Liver (tissue), 9 donors: ENCODE results near the gene ZBTB7A. TPM values are rescaled to one million over a fixed set of nuclear protein-coding genes. Genes with fewer than 3 reads are reported as not detected.
A peak's percentile ranks its signal among the peaks of the same experiment; 100 is the strongest.

ENCODE experiments used
- DNase-seq: peaks from one replicate; pipeline ENCODE4 v3.0.0-alpha.2; 2017; ENCODE audit warnings: low spot score
- H3K27ac ChIP-seq, 2 donors: one replicate each; pipeline ENCODE4 v1.7.0; 2013; ENCODE audit warnings: inconsistent platforms in 2 of 2, low read length in 2 of 2, control low read depth in 1 of 2, low read depth in 1 of 2, mild to moderate bottlenecking in 1 of 2
- H3K27me3 ChIP-seq, 4 donors: one replicate each; pipeline versions ENCODE4 v1.6.1 to v1.7.0; 2013; ENCODE audit warnings: low read length in 3 of 4, inconsistent platforms in 1 of 4, mild to moderate bottlenecking in 1 of 4, moderate library complexity in 1 of 4; ENCODE audit not compliant: control insufficient read depth in 4 of 4, insufficient read depth in 4 of 4
- H3K36me3 ChIP-seq, 4 donors: one replicate each; pipeline versions ENCODE4 v1.6.1 to v1.7.0; 2013; ENCODE audit warnings: low read length in 3 of 4, mild to moderate bottlenecking in 3 of 4, low read depth in 1 of 4, moderate library complexity in 1 of 4; ENCODE audit not compliant: control insufficient read depth in 4 of 4, insufficient read depth in 3 of 4
- H3K4me1 ChIP-seq, 4 donors: one replicate each; pipeline versions ENCODE4 v1.6.1 to v1.7.0; 2013; ENCODE audit warnings: low read length in 3 of 4, mild to moderate bottlenecking in 3 of 4, moderate library complexity in 1 of 4; ENCODE audit not compliant: control insufficient read depth in 4 of 4, insufficient read depth in 4 of 4
- H3K4me3 ChIP-seq, 3 donors: one replicate each; pipeline versions ENCODE4 v1.6.1 to v1.7.0; 2013; ENCODE audit warnings: low read length in 3 of 3, control low read depth in 1 of 3, low read depth in 1 of 3, mild to moderate bottlenecking in 1 of 3
- H3K9ac ChIP-seq, 2 donors: one replicate each; pipeline ENCODE4 v1.7.0; 2013; ENCODE audit warnings: low read length in 2 of 2, mild to moderate bottlenecking in 2 of 2, moderate library complexity in 2 of 2, control low read depth in 1 of 2, low read depth in 1 of 2
- H3K9me3 ChIP-seq, 4 donors: one replicate each; pipeline versions ENCODE4 v1.6.1 to v1.7.0; 2013; ENCODE audit warnings: low read length in 3 of 4; ENCODE audit not compliant: control insufficient read depth in 4 of 4
- EGR1 ChIP-seq, 2 donors: IDR thresholded peaks; 2 replicates each; pipeline ENCODE4 v1.6.1; 2016 to 2018; ENCODE audit warnings: antibody characterized with exemption in 2 of 2, low read depth in 2 of 2
- FOXA1 ChIP-seq: IDR thresholded peaks from 2 replicates; pipeline ENCODE4 v1.6.1; 2016; ENCODE audit warnings: antibody characterized with exemption
- FOXA2 ChIP-seq: IDR thresholded peaks from 2 replicates; pipeline ENCODE4 v1.6.1; 2016; ENCODE audit warnings: antibody characterized with exemption
- GABPA ChIP-seq, 2 donors: IDR thresholded peaks in 1 of 2; conservative IDR thresholded peaks in 1 of 2; 2 replicates each; pipeline ENCODE4 v1.6.1; 2016; ENCODE audit warnings: antibody characterized with exemption in 2 of 2, mild to moderate bottlenecking in 1 of 2, moderate library complexity in 1 of 2
- HNF4A ChIP-seq, 2 donors: conservative IDR thresholded peaks; 2 replicates each; pipeline ENCODE4 v1.6.1; 2016; ENCODE audit warnings: antibody characterized with exemption in 2 of 2, mild to moderate bottlenecking in 2 of 2
- HNF4G ChIP-seq: IDR thresholded peaks from 2 replicates; pipeline ENCODE4 v1.6.1; 2016; ENCODE audit warnings: antibody characterized with exemption
- JUND ChIP-seq, 2 donors: IDR thresholded peaks; 2 replicates each; pipeline ENCODE4 v1.6.1; 2016; ENCODE audit warnings: antibody characterized with exemption in 2 of 2
- NR2F2 ChIP-seq: IDR thresholded peaks from 2 replicates; pipeline ENCODE4 v1.6.1; 2016; ENCODE audit warnings: antibody characterized with exemption
- RAD21 ChIP-seq, 2 donors: IDR thresholded peaks; 2 replicates each; pipeline ENCODE4 v1.6.1; 2016; ENCODE audit warnings: antibody characterized with exemption in 2 of 2, mild to moderate bottlenecking in 2 of 2
- RXRA ChIP-seq, 2 donors: IDR thresholded peaks; 2 replicates each; pipeline ENCODE4 v1.6.1; 2017 to 2018; ENCODE audit warnings: antibody characterized with exemption in 2 of 2, mild to moderate bottlenecking in 1 of 2
- SP1 ChIP-seq: IDR thresholded peaks from 2 replicates; pipeline ENCODE4 v1.6.1; 2018; ENCODE audit warnings: antibody characterized with exemption, mild to moderate bottlenecking
- TAF1 ChIP-seq: conservative IDR thresholded peaks from 2 replicates; pipeline ENCODE4 v1.6.1; 2016; ENCODE audit warnings: antibody characterized with exemption, mild to moderate bottlenecking
- YY1 ChIP-seq: IDR thresholded peaks from 2 replicates; pipeline ENCODE4 v1.6.1; 2016; ENCODE audit warnings: antibody characterized with exemption, mild to moderate bottlenecking
- WGBS: extraction: QIAGEN DNeasy Blood & Tissue Kit; methylation state at CpG from one replicate; pipeline ENCODE4 v1.1.7; 2013; 5-methylcytosine and 5-hydroxymethylcytosine counted together
- polyA plus RNA-seq, 2 donors: library from polyadenylated mRNA; stranded (reverse) in 1 of 2; unstranded in 1 of 2; fragments of 200-250 nt in 1 of 2; fragments of >200 nt in 1 of 2; fragmentation: Nextera tagmentation in 1 of 2; extraction: Ambion mirVana in 1 of 2; gene quantifications; one replicate each; pipeline versions ENCODE4 v1.2.1 to v1.2.3, GENCODE V29; 2013 to 2015
- total RNA-seq, 2 donors: library from RNA; depleted of rRNA; stranded (reverse); fragments of >200 nt; gene quantifications; one replicate each; pipeline ENCODE4 v1.2.3, GENCODE V29; 2014
- TF ChIP-seq, protein P1 (sequence below): IDR thresholded peaks from 2 replicates; pipeline ENCODE4 v1.6.1; 2016; ENCODE audit warnings: antibody characterized with exemption
- TF ChIP-seq, protein P2 (sequence below): IDR thresholded peaks from 2 replicates; pipeline ENCODE4 v1.6.1; 2016; ENCODE audit warnings: antibody characterized with exemption, mild to moderate bottlenecking
- TF ChIP-seq, protein P3 (sequence below): IDR thresholded peaks from 2 replicates; pipeline ENCODE4 v1.6.1; 2016; ENCODE audit warnings: antibody characterized with exemption
- TF ChIP-seq, protein P4 (sequence below): fragments of 150-350 bp; IDR thresholded peaks from 2 replicates; pipeline ENCODE4 v1.5.1; 2017; ENCODE audit warnings: improper control_type of control experiment, low read depth, low read length; ENCODE audit not compliant: missing input control
- TF ChIP-seq, protein P5 (sequence below): IDR thresholded peaks from 2 replicates; pipeline ENCODE4 v1.6.1; 2016; ENCODE audit warnings: antibody characterized with exemption
- donor health status: healthy.
- donor health status: healthy.
- donor health status: healthy.
- donor health status: healthy.
- donor health status: healthy.

The ZBTB7A gene
- total and polyA plus RNA-seq, 4 donors, result 2.9 to 28.9 (median 17.6) TPM

DNA sequence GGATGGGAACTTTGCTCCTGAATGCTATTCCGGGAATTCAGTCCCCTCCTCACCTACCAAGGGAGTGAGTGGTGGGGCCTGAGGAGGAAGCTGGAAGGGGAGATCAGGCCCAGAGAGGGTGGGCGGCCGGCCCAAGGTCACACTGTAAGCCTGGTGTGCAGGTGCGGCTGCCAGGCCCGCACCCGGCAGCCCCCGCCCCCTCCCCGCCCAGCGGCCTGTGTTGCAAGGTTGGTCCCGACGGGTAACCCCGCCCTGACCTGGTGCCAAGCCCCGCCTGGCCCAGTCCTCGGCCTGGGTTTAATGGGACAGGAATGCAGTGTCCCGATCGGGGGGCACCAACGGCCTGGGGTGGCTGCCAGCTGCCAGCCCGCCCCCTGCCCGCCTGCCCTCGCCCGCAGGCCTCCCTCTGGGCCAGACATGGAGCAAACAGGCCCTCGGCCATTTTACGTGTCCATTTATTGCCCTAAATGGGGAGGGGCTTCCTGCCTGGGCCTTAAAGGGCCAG, 5.5 kb downstream of the ZBTB7A start:
- Histone ChIP-seq H3K27me3 (no peaks in the 10 kb centered on the region), H3K27ac (peak overlapping the region; percentile 86 to 94), H3K4me3 (peak overlapping the region; percentile 24 to 46 (median 44)), H3K4me1 (peaks cover 42 to 65% (median 53%) of the 10 kb centered on the region in 4 donors), H3K9ac (peak overlapping the region in 1 of 2 donors; percentile 61), H3K36me3 (peaks cover 0 to 4% (median 0%) of the 10 kb centered on the region in 4 donors), H3K9me3 (no peaks in the 10 kb centered on the region)
- TF ChIP-seq FOXA1, result no peak
- TF ChIP-seq HNF4G, result no peak
- peak in 1 of 2 donors; percentile 22 for TF ChIP-seq HNF4A (conservative IDR thresholded peaks at IDR 0.05)
- TF ChIP-seq, protein P1, sequence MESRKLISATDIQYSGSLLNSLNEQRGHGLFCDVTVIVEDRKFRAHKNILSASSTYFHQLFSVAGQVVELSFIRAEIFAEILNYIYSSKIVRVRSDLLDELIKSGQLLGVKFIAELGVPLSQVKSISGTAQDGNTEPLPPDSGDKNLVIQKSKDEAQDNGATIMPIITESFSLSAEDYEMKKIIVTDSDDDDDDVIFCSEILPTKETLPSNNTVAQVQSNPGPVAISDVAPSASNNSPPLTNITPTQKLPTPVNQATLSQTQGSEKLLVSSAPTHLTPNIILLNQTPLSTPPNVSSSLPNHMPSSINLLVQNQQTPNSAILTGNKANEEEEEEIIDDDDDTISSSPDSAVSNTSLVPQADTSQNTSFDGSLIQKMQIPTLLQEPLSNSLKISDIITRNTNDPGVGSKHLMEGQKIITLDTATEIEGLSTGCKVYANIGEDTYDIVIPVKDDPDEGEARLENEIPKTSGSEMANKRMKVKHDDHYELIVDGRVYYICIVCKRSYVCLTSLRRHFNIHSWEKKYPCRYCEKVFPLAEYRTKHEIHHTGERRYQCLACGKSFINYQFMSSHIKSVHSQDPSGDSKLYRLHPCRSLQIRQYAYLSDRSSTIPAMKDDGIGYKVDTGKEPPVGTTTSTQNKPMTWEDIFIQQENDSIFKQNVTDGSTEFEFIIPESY, result no peak
- TF ChIP-seq SP1, result peak; percentile 46
- TF ChIP-seq FOXA2, result no peak
- no peak for TF ChIP-seq TAF1
- TF ChIP-seq, protein P2, sequence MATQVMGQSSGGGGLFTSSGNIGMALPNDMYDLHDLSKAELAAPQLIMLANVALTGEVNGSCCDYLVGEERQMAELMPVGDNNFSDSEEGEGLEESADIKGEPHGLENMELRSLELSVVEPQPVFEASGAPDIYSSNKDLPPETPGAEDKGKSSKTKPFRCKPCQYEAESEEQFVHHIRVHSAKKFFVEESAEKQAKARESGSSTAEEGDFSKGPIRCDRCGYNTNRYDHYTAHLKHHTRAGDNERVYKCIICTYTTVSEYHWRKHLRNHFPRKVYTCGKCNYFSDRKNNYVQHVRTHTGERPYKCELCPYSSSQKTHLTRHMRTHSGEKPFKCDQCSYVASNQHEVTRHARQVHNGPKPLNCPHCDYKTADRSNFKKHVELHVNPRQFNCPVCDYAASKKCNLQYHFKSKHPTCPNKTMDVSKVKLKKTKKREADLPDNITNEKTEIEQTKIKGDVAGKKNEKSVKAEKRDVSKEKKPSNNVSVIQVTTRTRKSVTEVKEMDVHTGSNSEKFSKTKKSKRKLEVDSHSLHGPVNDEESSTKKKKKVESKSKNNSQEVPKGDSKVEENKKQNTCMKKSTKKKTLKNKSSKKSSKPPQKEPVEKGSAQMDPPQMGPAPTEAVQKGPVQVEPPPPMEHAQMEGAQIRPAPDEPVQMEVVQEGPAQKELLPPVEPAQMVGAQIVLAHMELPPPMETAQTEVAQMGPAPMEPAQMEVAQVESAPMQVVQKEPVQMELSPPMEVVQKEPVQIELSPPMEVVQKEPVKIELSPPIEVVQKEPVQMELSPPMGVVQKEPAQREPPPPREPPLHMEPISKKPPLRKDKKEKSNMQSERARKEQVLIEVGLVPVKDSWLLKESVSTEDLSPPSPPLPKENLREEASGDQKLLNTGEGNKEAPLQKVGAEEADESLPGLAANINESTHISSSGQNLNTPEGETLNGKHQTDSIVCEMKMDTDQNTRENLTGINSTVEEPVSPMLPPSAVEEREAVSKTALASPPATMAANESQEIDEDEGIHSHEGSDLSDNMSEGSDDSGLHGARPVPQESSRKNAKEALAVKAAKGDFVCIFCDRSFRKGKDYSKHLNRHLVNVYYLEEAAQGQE, result peak; percentile 63
- TF ChIP-seq, protein P3, sequence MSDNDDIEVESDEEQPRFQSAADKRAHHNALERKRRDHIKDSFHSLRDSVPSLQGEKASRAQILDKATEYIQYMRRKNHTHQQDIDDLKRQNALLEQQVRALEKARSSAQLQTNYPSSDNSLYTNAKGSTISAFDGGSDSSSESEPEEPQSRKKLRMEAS, result no peak
- no peak for TF ChIP-seq JUND (IDR thresholded peaks at IDR 0.05)
- TF ChIP-seq NR2F2, result peak; percentile 14
- peak in 1 of 2 donors; percentile 10 for TF ChIP-seq GABPA (IDR thresholded peaks at IDR 0.05 in 1 of 2, conservative IDR thresholded peaks at IDR 0.05 in 1 of 2)
- TF ChIP-seq, protein P4, sequence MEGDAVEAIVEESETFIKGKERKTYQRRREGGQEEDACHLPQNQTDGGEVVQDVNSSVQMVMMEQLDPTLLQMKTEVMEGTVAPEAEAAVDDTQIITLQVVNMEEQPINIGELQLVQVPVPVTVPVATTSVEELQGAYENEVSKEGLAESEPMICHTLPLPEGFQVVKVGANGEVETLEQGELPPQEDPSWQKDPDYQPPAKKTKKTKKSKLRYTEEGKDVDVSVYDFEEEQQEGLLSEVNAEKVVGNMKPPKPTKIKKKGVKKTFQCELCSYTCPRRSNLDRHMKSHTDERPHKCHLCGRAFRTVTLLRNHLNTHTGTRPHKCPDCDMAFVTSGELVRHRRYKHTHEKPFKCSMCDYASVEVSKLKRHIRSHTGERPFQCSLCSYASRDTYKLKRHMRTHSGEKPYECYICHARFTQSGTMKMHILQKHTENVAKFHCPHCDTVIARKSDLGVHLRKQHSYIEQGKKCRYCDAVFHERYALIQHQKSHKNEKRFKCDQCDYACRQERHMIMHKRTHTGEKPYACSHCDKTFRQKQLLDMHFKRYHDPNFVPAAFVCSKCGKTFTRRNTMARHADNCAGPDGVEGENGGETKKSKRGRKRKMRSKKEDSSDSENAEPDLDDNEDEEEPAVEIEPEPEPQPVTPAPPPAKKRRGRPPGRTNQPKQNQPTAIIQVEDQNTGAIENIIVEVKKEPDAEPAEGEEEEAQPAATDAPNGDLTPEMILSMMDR, result no peak
- TF ChIP-seq, protein P5, sequence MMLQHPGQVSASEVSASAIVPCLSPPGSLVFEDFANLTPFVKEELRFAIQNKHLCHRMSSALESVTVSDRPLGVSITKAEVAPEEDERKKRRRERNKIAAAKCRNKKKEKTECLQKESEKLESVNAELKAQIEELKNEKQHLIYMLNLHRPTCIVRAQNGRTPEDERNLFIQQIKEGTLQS, result no peak
- TF ChIP-seq RAD21 (IDR thresholded peaks at IDR 0.05), result no peak
- TF ChIP-seq YY1, result peak; percentile 83
- peak in 1 of 2 donors; percentile 11 for TF ChIP-seq EGR1 (IDR thresholded peaks at IDR 0.05; ENCODE audit: low read depth in 2 of 2)
- TF ChIP-seq RXRA (IDR thresholded peaks at IDR 0.05), result peak in 1 of 2 donors; percentile 52
- WGBS, result 8% methylated on average over 23 of the region's 23 CpGs
- DNase-seq, result peak; percentile 67
